Activated T-cell treated with anti-CD3 and anti-CD28 coated beads for 4 hours (primary cell): ENCODE results near the gene LMBR1.
"Not testable (repeated sequence)": the region's sequence is repeated elsewhere in the genome, so short reads cannot be mapped to it uniquely, and the experiment has no call there.

Experiments used
- DNase-seq: peaks from one replicate; pipeline ENCODE4 v3.0.0-alpha.2; 2020

The LMBR1 gene

DNA sequence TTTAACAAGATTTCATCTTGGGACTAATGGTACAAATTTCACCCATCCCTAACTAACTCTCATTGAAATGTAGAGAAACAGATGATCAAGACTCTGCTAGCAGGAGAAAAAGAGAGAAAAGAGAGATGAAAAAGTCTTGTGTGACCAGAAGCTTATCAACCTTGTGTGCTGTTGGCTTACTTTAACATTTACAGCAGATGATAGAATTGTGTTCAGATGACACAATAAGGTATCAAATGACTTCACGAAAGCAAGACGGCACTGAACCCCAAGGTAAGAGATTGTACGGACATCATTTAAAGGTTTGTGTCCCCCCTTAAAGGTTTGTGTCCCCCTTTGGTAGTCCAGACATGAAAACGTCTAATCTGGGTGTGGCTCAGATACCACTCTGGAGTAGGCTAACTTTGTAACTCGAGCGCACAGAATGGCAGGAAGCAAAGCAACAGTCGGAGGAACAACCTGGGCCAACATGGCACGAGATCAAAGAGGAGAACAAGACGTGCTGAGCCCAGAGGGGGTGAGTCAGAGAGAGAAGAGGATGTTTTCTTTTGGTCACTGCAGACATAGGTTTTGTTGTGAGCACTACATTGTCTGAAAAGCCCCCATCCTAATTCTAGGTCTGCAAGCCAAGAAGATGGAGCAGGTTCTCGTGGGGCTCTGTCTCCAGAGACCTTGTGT is 10.4 kb upstream of the LMBR1 start:
- no peak for DNase-seq

DNA sequence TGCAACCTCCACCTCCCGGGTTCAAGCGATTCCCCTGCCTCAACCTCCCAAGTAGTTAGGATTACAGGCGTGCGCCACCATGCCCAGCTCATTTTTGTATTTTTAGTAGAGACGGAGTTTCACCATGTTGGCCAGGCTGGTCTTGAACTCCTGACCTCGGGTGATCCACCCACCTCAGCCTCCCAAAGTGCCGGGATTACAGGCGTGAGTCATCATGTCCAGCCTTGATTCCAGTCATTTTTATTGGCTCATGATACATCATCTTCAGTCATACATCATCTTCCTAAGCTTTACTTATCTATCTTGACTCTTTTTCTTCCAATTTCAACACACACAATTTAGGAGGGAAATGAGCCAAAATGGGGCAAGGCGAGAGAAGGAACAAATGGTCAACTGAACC is 7.1 kb upstream of the LMBR1 start:
- DNase-seq, result not testable (repeated sequence)

DNA sequence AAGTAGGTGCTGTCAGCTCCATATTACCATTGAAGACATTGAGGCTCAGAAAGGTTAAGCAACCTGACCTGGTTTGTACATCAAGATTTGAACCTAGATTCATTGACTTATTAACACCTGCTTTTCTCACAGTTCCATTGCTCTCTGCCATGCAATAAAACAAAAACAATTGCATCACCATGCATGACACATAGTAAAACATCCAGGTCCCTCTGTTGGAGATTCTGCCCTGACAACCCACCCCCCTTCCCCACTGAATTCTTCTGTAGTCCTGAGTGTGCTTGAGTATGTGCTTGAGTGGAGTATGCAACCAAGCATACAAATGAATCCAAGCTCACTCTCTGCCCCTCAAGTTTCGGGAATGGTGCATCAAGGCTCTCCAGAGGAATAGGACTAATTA is 6.0 kb upstream of the LMBR1 start:
- DNase-seq, result no peak

DNA sequence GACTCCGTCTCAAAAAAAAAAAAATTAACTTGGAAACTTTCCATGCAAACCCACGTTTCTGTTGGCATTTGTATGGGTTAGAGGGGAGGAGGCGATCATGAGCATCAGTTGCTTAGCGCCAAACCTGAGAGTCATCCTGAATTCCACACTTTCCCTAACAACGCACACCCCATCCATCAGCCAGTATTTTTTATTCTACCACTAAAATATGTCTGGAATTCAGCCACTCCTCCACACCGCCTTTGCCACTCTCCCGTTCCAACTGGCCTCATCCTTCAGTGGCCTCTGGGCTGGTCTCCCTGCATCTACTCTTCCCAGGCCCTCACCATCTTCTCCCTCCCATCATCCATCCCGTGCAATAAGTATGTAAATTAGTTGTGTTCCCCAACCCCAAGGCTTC is 4.7 kb upstream of the LMBR1 start:
- no peak for DNase-seq

DNA sequence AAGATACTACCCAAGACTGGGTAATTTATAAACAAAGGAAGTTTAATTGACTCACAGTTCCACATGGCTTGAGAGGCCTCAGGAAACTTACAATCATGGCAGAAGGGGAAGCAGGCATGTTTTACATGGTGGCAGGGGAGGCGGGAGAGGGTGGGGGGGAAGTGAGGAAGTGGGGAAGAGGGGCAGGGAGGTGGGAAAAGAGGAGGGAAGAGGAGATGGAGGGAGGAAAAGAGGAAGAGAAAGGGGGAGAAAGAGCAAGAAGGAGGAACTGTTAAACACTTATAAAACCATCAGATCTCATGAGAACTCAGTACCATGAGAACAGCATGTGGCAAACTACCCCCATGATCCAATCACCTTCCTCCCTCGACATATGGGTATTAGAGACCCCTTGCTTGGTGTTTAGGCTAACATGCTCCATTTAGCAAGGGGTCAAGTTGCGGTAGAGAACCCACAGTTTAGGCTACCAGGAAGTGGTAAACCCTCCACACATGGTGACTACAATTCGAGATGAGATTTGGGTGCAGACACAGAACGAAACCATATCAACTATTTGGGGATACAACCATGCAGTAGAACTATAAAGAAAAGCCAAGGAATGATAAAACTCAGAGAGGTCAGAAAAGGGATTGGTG is 3.5 kb upstream of the LMBR1 start:
- no peak for DNase-seq

DNA sequence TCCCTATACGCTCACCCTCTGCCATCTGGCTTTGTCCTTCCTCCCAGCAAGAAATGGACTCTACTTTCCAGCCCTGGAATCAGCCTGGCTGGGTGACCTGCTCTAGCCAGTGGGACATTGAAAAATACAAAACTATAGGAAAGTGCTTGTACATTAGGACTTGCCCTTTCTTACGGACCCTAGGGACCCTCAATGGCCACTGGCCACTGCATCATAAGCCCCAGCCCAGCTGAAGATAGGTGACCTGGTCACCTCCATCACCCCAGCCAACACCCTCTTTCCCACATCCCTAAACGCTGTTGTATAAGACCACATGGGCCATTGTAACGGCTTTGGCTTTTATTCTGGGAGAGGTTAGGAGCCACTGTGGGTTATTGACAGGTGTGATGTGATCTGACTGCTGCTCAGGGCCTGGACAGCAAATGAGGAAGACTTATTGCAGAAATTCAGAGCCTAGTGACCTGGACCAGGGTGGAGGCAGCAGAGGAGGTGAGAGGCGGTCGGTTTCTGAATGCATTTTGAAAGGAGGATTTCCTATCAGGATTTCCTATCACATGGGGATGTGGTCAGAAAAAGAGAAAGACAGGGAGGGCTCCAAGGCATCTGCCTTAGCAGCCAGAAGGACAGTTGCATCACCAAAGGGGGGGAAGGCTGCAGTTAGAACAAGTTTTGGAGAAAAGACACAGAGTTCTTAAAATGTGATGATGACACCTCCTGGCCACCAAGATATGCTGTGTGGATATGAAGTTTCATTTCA is 2.2 kb upstream of the LMBR1 start:
- DNase-seq, result no peak

DNA sequence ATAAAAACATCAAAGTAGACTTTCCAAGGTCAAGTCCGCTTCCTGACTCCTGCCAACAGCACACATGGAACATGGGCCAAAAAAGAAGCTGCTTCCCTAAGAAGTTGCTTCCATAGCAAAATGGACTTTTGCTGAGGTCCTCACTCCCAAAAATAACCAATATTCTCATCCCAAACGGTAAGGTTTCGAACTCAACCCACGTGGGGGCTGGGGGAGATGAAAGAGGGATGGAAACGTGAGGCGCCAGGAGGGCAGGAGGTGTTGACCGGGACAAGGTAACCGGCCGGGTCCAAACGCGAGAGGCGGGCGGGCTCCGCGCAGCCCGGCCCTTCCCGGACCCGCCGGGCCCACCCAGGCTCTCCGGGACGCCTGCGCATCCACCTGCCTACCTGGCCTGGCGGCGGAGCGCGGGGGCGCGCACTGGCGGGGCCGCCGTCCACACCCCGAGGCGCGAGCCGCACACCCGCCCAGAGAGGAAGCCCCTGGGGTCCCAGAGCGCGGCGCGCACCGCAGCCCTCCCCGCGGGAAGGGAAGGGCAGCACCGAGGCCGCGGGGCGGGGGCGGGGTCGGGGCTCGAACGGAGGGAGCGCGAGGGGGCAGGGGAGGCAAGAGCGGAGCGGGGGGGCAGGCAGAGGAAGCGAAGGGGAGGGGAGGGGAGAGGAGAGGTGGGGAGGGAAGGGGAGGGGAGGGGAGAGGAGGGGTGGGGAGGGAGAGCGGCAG is 742 bp downstream of the LMBR1 start:
- DNase-seq, result peak; percentile 49

DNA sequence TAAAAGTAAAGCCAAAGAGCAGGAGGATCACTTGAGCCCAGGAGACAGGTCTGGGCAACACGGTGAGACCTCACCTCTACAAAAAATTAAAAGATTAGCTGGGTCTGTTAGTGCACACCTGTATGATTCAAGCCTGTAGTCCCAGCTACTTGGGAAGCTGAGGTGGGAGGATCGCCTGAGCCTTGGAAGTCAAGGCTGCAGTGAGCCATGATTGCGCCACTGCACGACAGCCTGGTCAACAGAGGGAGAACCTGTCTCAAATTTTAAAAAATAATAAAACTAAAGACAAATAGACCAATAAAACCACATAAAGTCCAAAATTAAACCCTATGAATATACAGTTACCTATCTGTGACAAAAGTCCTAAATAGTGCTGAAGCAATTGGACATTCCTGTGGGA is 3.2 kb downstream of the LMBR1 start:
- no peak for DNase-seq

DNA sequence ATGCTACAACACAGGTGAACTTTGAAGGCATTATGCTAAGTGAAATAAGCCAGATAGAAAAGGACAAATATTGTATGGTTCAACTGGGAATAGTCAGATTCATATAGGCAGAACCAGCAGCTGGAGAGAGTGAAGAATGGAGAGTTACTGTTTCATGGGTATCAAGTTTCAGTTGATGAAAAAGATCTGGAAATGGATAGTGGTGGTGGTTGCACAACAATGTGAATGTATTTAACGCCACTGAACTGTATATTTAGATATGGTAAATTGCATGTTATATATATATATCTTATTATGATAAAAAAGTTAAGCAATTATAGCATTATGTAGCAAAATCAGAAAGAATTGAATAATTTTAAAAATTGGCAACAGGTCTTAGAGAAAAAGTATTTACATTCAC is 3.9 kb downstream of the LMBR1 start:
- DNase-seq, result no peak

DNA sequence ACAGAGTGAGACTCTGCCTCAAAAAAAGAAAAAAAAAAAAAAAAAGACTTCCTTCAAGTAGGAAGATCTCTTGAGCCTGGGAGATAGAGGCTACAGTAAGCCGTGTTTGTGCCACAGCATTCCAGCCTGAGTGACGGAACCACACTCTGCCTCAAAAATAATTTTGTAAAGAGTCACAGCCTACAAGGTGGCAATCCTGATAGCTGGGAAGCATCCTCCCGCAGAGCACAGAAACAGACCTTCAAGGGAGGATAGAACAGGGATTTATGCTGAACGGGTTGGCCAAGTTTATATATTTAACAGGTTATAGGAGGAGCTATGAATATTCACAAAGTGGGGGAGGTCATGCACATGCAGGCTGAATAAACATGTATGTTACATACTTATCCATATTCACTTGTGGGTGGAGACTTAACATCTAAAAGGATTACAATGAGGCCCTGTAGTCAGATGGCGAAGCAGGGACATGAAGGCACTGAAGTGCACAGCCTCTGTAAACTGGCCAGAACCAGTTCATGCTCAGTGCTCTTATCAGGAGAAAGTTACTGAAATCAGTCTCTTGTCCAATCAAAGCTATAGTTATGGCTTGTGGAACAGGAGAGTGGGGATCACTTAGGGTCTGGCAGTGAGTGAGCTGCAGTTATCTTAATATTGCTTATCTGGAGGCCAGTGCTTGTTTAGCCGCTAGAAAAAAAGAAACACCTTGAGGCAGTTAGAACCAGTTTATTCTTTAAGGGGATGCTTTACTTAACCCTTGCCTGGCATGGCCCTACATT is 6.8 kb downstream of the LMBR1 start:
- no peak for DNase-seq

DNA sequence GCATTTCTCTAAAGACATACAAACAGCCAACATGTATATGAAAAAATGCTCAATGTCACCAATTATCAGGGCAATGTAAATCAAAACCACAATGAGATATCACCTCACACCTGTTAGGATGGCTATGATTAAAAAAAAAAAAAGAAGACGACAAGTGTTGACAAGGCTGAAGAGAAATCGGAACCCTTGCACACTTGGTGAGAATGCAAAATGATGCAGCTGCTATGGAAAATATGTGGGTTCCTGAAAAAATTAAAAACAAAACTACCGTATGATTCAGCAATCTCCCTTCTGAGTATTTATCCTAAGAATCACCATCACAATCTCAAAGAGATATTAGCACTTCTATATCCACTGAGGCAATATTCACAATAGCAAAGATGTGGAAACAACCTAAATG is 11.3 kb downstream of the LMBR1 start:
- no peak for DNase-seq

DNA sequence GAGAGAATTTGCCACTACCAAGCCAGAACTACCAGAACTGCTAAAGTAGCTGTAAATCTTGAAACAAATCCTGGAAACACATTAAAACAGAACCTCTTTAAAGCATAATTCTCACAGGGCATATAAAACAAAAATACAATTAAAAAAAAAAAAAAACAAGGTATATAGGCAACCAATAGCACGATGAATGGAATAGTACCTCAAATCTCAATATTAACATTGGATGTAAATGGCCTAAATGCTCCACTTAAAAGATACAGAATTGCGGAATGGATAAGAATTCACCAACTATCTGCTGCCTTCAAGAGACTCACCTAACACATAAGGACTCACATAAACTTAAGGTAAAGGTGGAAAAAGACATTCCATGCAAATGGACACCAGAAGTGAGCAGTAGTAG is 17.2 kb downstream of the LMBR1 start:
- no peak for DNase-seq

DNA sequence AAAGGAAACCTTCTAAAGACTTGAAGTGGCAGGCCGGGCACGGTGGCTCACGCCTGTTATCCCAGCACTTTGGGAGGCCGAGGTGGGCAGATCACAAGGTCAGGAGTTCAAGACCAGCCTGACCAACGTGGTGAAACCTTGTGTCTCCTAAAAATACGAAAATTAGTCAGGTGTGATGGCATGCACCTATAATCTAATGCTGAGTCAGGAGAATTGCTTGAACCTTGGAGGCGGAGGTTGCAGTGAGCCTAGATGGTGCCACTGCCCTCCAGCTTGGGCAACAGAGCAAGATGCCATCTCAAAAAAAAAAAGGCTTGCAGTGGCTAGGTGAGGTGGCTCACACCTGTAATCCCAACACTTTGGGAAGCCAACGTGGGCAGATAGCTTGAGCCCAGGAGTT is 24.6 kb downstream of the LMBR1 start:
- DNase-seq, result not testable (repeated sequence)

DNA sequence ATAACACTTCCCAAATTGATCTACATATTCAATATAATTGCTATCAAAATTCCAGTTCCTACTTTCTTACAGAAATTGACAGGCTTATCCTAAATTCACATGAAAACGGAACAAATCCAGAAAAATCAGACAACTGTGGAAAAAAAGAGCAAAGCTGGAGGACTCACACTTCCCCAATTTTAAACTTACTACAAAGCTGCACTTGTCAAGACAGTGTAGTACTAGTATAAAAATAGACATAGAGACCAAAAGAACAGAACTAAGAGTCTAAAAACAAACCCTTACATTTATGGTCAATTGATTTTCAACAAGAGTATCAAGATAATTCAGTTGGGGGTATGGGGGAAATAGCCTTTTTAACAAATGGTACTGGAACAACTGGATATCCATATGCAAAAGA is 27.5 kb downstream of the LMBR1 start:
- no peak for DNase-seq

DNA sequence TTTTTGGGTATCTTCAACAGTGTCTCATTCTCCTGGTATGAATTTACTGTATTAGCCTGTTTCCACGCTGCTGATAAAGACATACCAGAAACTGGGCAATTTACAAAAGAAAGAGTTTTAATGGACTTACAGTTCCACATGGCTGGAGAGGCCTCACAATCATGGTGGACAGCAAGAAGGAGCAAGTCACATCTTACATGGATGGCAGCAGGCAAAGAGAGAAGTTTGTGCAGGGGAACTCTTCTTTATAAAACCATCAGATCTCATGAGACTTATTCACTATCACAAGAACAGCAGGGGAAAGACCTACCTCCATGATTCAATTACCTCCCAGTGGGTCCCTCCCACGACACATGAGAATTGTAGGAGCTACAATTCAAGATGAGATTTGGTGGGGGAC is 31.0 kb downstream of the LMBR1 start:
- DNase-seq, result not testable (repeated sequence)

DNA sequence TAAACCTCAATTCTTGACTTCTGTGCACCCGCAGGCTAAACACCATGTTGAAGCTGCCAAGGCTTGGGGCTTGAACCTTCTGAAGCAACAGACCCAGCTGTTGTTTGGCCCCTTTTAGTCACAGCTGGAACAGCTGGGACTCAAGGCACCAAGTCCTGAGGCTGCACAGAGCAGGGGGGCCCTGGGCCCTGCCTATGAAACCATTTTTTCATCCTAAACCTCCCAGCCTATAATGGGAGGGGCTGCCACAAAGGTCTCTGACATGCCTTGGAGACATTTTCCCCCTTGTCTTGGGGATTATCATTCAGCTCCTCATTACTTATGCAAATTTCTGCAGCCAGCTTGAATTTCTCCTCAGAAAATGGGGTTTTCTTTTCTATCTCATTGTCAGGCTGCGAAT is 31.8 kb downstream of the LMBR1 start:
- no peak for DNase-seq

DNA sequence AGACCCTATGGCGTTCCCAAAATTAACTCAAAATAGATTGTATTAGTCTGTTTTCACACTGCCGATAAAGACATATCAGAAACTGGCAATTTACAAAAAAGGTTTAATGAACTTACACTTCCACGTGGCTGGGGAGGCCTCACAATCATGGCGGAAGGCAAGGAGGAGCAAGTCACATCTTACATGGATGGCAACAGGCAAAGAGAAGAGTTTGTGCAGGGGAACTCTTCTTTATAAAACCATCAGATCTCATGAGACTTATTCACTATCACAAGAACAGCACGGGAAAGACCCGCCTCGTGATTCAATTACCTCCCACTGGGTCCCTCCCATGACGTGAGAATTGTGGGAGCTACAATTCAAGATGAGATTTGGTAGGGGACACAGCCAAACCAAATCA is 32.9 kb downstream of the LMBR1 start:
- not testable (repeated sequence) for DNase-seq

DNA sequence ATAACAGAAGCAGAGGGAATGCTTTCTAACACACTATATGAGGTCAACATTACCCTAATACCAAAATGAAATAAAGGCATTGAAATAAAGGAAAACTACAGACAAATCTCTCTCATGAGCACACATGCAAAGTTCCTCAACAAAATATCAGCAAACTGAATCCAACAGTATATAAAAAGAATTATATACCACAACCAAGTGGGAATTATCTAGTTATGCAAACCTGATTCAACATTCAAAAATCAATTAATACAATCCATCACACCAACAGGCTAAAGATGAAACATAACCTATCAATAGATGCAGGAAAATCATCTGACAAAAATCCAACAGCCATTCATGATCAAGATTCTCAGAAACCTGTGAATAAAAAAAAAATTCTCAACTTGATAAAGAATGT is 34.5 kb downstream of the LMBR1 start:
- no peak for DNase-seq

DNA sequence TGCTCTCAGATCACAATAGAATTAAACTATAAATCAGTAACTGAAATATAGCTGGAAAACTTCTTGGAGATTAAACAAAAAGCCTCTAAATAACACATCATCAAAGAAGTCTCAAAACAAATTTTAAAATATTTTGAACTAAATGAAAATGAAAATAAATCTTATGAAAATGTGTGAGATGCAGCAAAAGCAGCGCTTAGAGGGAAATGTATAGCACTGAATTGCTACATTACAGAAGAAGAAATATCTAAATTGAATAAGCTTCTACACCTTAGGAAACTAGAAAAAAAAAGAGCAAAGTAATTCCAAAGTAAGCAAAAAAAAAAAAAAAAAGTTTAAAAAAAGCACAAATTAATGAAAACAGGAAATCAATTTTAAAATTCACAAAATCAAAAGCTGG is 35.2 kb downstream of the LMBR1 start:
- no peak for DNase-seq

DNA sequence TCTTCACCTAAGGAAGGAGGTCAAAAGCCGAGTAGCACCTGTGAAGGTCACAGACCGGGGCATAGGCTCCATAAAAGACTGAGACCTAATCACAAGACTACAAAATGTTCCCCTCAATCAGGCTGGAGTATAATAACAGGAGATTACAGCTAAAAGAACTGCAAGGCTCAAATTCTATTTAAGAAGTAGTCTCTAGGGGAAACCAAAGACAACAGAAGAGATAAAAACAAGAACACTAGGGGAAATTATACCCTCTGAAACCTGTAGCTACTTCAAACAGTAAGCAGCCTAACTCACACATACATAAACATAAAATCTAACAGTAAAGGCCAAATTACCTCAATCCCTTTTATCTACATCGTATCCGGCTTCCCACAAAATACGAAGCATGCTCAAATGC is 38.3 kb downstream of the LMBR1 start:
- DNase-seq, result no peak

DNA sequence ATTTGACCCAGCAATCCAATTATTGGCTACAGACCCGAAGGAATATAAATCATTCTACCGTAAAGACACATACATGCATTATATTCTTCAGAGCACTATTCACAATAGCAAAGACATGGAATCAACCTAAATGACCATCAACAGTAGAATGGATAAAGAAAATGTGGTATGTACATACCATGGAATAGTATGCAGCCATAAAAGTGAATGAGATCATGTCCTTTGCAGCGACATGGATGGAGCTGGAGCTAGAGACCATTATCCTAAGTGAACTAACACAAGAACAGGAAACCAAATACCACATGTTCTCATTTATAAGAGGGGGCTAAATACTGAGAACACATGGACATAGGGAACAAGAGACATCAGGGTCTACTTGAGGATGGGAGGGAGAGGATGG is 44.0 kb downstream of the LMBR1 start:
- DNase-seq, result no peak

DNA sequence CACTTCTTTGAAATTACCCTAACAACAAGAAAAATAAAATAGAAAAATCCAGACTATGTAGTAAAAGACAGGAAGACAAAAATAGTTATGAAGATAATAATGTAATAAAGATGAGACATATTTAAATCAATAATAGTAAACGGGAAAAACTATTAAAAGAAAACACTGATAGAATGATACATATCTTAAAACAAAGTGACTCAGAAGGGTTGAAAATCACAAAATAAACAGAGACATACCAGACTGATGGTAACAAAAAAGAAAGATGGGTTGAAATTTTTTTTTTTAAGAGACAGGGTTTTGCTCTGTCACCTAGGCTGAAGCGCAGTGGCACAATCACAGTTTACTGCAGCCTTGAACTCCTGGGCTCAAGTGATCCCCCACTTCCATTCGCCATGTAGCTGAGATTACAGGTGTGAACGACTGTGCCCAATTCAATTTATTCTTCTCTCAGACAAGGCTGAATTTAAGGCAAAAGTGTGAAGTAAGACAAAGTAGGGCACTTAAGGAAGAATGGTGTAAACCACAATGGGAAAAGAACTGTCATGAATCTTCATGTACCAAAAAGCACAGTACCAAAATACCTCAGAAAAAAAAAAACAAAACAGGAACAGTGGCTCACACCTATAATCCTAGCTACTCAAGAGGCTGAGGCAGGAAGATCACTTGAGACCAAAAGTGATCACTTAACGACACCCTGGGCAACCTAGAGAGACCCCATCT is 47.4 kb downstream of the LMBR1 start:
- DNase-seq, result no peak
